PFSK-1 (cell line): ENCODE results near the gene DLST.

Experiments
- FOXP2 ChIP-seq: optimal IDR thresholded peaks from 2 replicates; pipeline ENCODE3; 2011; ENCODE audit warnings: borderline replicate concordance, control low read depth, inconsistent platforms; ENCODE audit not compliant: insufficient read depth; ENCODE audit errors: extremely low read length, extremely low read depth
- POLR2AphosphoS5 ChIP-seq: IDR thresholded peaks from 2 replicates; pipeline ENCODE4 v1.6.1; 2012; ENCODE audit warnings: low read depth, mild to moderate bottlenecking, control low read depth, low read length, moderate library complexity
- SIN3A ChIP-seq: IDR thresholded peaks from 2 replicates; pipeline ENCODE4 v1.6.1; 2012; ENCODE audit warnings: mild to moderate bottlenecking, low read length, moderate library complexity, borderline replicate concordance; ENCODE audit not compliant: insufficient read depth
- TAF1 ChIP-seq: IDR thresholded peaks from 2 replicates; pipeline ENCODE4 v1.6.1; 2012; ENCODE audit warnings: low read length, control low read depth, borderline replicate concordance; ENCODE audit not compliant: insufficient read depth
- TF ChIP-seq, protein P1 (sequence below), 2 experiments: IDR thresholded peaks; 2 replicates each; pipeline versions ENCODE4 v1.6.1 to v1.8.0; 2011 to 2012; ENCODE audit warnings: low read depth in 2 of 2, low read length in 2 of 2, control low read depth in 1 of 2, inconsistent platforms in 1 of 2, mild to moderate bottlenecking in 1 of 2, moderate library complexity in 1 of 2; ENCODE audit not compliant: insufficient read depth in 1 of 2

DLST gene

DNA sequence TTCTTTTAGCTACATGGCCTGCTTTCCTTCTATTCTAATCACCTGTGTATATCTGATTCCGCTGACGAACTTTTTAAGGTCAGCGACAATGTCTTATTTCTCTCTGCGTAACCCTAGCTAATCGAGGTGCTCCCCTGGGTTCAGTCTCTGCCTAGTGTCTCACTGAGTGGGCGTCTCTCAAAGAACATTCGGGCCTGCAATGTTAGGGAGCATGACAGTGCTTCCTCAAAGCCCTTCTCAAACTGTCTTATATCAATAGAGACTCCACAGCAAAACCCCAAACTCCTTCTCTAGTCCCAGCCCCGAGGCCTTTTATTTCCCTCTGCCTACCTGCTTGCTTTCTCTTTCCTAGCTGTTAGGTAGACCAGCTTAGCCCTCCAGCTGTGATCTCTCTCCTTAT lies 55.0 kb downstream of the DLST start:
- TF ChIP-seq TAF1 = no peak

DNA sequence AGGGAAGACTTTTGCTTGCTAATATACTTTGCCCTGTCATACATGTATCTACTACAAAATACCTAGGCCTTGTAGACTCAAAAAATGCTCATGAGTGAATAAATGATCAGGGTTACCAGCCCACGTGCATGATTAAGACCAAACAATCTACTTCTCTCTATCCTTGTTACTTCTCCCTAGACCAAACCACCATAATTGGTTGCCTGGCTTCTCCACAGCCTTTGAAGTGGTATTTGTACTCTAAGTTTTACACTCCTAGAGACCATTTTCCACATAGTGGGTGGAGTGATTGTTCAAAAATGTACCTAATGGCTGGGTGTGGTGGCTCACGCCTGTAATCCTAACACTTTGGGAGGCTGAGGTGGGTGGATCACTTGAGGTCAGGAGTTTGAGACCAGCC lies 55.5 kb downstream of the DLST start:
- TF ChIP-seq POLR2AphosphoS5 (no peak), SIN3A (no peak), TAF1 (no peak), FOXP2 (no peak)
- TF ChIP-seq, protein P1, sequence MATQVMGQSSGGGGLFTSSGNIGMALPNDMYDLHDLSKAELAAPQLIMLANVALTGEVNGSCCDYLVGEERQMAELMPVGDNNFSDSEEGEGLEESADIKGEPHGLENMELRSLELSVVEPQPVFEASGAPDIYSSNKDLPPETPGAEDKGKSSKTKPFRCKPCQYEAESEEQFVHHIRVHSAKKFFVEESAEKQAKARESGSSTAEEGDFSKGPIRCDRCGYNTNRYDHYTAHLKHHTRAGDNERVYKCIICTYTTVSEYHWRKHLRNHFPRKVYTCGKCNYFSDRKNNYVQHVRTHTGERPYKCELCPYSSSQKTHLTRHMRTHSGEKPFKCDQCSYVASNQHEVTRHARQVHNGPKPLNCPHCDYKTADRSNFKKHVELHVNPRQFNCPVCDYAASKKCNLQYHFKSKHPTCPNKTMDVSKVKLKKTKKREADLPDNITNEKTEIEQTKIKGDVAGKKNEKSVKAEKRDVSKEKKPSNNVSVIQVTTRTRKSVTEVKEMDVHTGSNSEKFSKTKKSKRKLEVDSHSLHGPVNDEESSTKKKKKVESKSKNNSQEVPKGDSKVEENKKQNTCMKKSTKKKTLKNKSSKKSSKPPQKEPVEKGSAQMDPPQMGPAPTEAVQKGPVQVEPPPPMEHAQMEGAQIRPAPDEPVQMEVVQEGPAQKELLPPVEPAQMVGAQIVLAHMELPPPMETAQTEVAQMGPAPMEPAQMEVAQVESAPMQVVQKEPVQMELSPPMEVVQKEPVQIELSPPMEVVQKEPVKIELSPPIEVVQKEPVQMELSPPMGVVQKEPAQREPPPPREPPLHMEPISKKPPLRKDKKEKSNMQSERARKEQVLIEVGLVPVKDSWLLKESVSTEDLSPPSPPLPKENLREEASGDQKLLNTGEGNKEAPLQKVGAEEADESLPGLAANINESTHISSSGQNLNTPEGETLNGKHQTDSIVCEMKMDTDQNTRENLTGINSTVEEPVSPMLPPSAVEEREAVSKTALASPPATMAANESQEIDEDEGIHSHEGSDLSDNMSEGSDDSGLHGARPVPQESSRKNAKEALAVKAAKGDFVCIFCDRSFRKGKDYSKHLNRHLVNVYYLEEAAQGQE (IDR thresholded peaks at IDR 0.05; ENCODE audit: insufficient read depth in 1 of 2, low read depth in 2 of 2, low read length in 2 of 2) = no peak

DNA sequence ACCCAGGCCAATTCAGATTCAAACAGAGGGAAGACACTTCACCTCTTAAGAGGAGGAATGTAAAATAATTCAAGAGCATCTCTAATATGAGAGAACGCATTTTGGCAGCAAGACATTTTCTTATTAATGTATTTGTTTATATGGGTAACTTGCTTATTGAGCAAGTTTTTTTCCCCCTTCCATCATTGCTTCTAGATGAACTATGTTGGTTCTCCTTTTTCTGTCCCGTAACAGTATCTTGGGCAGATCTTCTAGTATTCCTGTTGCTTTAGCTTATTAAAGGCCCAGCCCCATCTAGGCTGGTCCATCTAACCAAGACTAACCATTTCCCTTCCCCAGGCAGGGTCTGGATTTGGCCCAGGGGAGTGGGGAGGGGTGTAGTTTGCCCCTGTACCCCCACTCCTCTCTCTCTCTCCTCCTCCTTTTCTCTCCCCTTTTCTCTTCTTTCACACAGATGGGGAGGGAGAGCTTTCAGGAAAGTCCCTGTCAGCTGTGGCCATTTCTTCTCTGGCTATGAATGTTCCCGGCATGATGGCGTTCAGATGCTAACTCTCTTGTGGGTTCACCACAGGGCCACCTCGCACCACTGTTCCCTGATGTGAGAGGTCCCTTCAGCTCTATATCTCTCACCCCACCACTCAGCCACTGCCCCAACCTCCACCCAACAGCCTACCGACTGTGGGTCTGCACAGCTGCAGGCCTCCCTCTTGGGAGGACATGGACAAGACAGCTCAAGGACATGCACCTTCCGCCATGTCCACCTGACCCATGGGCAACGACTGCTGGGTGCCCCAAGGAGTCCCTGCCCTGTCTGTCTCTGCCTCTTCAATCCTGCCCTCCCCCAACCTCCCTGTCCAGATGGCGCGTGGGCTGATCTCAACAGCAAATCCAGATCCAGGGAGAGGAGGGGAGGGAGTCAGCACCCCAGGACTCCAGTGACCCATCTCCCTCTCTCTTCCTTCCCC lies 57.1 kb downstream of the DLST start:
- TF ChIP-seq TAF1 = no peak
- no peak for TF ChIP-seq SIN3A
- TF ChIP-seq, protein P1 (IDR thresholded peaks at IDR 0.05; ENCODE audit: insufficient read depth in 1 of 2, low read depth in 2 of 2, low read length in 2 of 2) = no peak

DNA sequence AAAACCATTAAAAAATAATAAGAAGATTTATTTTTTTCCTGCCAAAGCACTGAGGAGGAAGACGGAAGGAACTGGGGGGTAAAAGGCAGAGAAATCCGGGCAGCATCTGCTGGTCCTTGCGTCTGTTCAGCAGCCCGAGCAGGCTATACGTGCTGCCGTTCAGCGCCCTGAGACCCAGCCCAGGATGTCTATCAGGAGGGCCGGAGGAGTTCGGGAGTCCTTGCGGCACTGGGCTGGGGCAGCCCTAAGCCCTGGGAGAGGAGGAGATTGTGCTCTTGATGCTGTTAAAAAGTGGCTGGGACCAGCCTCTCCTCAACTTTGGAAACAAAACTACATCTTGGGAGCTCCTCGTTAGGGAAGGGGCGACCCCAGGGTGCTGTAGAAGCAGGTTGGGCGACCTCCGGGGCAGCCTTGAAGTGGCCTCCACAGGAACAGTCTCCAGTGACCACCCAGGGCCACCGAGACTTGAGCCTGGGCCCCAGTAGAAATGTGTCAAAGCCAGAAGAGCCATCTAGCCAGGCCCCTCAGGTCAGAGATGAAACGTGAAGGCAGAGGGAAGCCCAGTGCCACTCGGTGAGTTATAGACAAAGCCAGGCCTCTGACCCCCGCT lies 59.3 kb downstream of the DLST start:
- TF ChIP-seq, protein P1 (IDR thresholded peaks at IDR 0.05; ENCODE audit: insufficient read depth in 1 of 2, low read depth in 2 of 2, low read length in 2 of 2) = no peak
- TF ChIP-seq SIN3A = no peak
- no peak for TF ChIP-seq TAF1
- no peak for TF ChIP-seq POLR2AphosphoS5
- no peak for TF ChIP-seq FOXP2

DNA sequence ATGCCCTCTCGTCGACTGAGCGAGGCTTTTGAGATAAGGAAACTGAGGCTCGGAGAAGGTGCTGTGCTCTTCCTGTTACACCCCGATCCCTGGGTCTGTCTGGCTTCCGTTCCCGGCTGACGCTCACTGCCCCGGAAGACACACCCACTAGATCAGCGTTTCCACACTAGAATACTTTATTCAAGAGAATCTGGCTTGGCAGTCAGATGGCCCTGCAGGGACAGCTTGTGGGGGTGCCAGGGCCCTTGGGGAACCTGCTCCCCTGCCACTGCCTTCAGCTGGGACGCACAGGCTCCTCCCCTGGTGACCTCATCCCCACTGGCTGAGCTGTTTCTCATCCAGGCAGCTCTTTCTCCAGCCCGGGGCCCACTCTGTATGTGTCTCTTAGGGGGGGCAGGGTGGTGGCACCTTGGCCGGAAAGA lies 60.0 kb downstream of the DLST start:
- TF ChIP-seq TAF1 (no peak), FOXP2 (no peak), SIN3A (no peak), POLR2AphosphoS5 (no peak)
- TF ChIP-seq, protein P1 (IDR thresholded peaks at IDR 0.05; ENCODE audit: insufficient read depth in 1 of 2, low read depth in 2 of 2, low read length in 2 of 2) = no peak
